Fibroblast of skin of left biceps (primary cell): Measurements from ENCODE around the gene GMPR2.
"Not testable (repeated sequence)": the region's sequence is repeated elsewhere in the genome, so short reads cannot be mapped to it uniquely, and the experiment has no call there.

Experiments used
- DNase-seq, 2 experiments: peaks; one replicate each; pipeline ENCODE4 v3.0.0-alpha.2; 2013; ENCODE audit warnings: low read depth in 2 of 2

GMPR2 gene

GRCh38 chr14:24231263-24232120 is 1.2 kb upstream of the GMPR2 start:
- no peak for DNase-seq

- DNase-seq: peak; percentile 95 to 96
Measured at GRCh38 chr14:24232121-24232644, 546 bp upstream of the GMPR2 start, which contains the start of gene NEDD8. NEDD8 (minus strand) TSS chr14:24232367; CDS start chr14:24232267, 100 bp downstream.

- DNase-seq: no peak
Measured at GRCh38 chr14:24233538-24233866, 773 bp downstream of the GMPR2 start.

GRCh38 chr14:24234095-24235005 is 1.6 kb downstream of the GMPR2 start:
- no peak for DNase-seq

- DNase-seq: no peak
Measured at GRCh38 chr14:24235804-24236688, 3.3 kb downstream of the GMPR2 start.

- DNase-seq: no peak
Measured at GRCh38 chr14:24236689-24237462, 4.1 kb downstream of the GMPR2 start.

GRCh38 chr14:24237463-24237955 is 4.8 kb downstream of the GMPR2 start:
- DNase-seq: no peak

GRCh38 chr14:24238123-24238522 is 5.4 kb downstream of the GMPR2 start:
- DNase-seq: no peak

GRCh38 chr14:24238527-24239037 is 5.9 kb downstream of the GMPR2 start:
- DNase-seq: no peak

GRCh38 chr14:24240110-24240918 is 7.6 kb downstream of the GMPR2 start:
- DNase-seq: no peak

- peak; percentile 63 to 78 for DNase-seq
Measured at GRCh38 chr14:24241829-24242443, 9.2 kb downstream of the GMPR2 start.

GRCh38 chr14:24243336-24243836 is 10.7 kb downstream of the GMPR2 start:
- no peak for DNase-seq

- DNase-seq: not testable (repeated sequence)
Measured at GRCh38 chr14:24245350-24245749, 12.6 kb downstream of the GMPR2 start.

- DNase-seq: no peak
Measured at GRCh38 chr14:24246765-24247212, 14.1 kb downstream of the GMPR2 start.

GRCh38 chr14:24247422-24247821 is 14.7 kb downstream of the GMPR2 start:
- DNase-seq: no peak

GRCh38 chr14:24249230-24250021 is 16.7 kb downstream of the GMPR2 start:
- DNase-seq: no peak

- DNase-seq: no peak
Measured at GRCh38 chr14:24250354-24250753, 17.6 kb downstream of the GMPR2 start.

GRCh38 chr14:24251880-24252288 is 19.2 kb downstream of the GMPR2 start:
- DNase-seq: no peak
